CD4-positive, alpha-beta T cell treated with Interleukin-17A for 4 hours (primary cell): ENCODE results near the gene ZFHX3.

ENCODE experiments used
- DNase-seq: peaks from one replicate; pipeline ENCODE4 v3.0.0-alpha.2; 2020; ENCODE audit warnings: mixed read lengths

ZFHX3 gene

GRCh38 chr16:72969812-72970211 is 78.1 kb downstream of the ZFHX3 start:
- no peak for DNase-seq

- DNase-seq: no peak
Measured at GRCh38 chr16:72969146-72969545, 78.8 kb downstream of the ZFHX3 start.

GRCh38 chr16:72967941-72968340 is 80.0 kb downstream of the ZFHX3 start:
- no peak for DNase-seq

DNA sequence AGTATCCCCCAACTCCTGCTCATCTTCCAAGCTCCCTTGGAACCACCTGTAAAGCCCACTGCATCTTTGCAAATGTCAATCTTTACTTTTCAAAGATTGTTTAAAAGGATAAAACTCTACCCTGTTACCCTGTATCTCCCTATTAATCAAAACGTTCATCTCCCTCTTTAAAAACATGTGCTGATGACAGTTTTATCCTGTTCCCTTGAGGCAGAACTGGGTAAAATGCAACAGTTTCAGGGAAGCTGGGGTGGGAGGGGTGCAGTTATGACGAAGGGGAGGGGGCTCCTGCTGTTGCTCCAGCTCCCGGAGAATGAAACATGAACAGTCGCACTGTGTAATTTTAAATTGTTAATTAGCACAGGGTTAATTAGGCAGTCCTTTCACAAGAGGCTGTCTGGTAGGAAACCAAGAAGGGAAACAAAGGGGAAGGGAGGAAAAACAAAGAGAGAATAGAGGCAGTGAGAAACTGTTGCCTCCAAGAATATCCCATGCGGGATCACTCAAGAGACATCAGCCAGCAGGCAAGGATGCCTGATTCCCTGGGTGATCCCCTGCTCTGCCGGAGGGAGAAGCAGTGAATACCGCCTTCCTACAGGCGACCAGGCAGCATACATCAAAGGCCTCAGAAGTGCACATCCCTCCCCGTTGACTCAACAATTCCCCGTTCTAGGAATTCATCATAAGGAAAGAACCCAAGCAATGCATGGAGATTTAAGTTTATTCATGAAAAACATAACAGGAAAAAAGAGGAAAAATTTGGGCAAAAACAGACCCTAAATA is 84.2 kb downstream of the ZFHX3 start:
- no peak for DNase-seq

DNA sequence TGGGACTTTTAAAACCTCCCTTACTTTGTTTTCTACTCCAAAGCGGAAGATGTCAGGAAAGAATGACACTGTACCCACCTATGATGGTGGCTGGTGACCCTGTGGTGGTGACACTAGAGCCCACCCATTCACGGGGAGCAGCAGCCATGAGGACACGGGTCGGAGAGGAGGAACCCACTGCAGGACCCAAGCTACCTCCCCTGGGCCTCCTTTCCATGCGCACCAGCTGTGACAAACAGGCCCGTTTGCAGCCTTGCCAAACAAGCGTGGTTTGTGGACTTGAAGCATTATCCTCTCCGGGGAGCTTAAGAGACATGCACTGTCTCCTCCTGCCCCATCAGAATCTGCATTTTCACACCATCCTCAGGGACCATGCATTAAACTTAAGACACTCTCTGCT is 85.6 kb downstream of the ZFHX3 start:
- no peak for DNase-seq

- no peak for DNase-seq
Measured at GRCh38 chr16:72961863-72962262, 86.1 kb downstream of the ZFHX3 start.

DNA sequence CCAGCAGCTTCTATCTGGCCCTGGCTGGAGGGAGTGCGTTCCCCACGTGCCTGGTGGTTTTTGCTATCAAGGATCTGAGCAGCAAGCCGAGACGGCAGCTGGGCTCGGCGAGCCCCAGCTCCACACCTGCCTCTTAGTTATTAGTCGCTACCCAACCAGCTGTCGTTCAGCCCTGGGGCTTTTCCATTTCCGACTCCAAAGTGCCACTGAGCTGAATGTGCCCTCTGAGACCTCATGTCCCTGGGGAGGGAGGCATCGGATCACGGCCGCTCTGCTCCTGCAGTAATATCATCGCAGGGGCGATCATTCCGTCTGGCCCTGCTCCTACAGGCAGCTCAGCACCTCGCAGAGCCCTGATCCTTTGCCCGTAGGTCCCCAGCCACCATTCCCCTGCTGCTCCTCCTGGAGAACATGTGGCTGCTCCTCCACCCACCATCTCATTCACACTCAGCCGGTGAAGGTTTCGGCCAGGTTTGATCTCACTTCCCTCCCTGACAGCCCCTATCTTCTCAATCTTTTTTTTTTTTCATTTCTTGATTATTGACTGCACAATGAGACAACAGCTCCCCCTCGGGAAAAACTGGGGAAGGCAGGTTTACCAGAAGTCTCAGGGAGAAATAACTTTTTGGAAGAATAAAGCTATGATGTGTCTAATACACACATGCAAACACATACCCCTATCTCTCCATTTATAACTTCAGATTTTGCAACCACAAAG is 86.7 kb downstream of the ZFHX3 start:
- no peak for DNase-seq

- DNase-seq: no peak
Measured at GRCh38 chr16:72960101-72960500, 87.8 kb downstream of the ZFHX3 start.

DNA sequence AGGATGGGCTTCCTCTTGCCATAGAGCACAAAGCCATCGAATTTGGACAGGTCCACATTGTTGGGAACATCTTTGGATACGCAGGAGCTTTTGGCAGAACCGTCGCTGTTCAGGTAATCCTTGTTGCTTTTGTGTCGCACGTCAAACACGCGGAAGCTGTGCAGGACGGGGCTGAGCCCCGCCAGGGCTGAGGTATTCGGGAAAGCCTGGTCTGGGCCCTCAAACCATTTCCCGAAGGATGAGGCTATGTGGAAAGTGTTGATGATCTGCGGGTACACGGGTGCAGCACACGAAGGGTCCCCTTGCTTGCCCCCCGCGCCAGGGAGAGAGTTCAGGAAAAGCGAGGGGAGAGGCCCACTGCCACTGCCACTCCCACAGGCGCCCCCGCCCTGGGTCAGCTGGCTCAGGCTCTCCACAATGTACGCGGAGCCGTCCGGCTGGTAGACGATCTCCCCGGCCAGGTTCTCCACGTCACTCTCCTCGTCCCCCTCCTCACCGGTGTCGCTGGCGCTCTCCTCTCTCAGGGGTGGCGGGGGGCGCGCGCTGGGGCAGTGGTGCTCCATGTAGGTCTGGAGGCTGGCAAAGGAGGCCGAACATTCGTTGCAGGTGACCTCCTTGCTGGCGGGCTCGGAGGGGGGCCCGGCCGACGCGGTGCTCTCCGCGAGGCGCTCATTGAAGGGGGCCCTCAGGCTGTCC is 88.5 kb downstream of the ZFHX3 start:
- no peak for DNase-seq

DNA sequence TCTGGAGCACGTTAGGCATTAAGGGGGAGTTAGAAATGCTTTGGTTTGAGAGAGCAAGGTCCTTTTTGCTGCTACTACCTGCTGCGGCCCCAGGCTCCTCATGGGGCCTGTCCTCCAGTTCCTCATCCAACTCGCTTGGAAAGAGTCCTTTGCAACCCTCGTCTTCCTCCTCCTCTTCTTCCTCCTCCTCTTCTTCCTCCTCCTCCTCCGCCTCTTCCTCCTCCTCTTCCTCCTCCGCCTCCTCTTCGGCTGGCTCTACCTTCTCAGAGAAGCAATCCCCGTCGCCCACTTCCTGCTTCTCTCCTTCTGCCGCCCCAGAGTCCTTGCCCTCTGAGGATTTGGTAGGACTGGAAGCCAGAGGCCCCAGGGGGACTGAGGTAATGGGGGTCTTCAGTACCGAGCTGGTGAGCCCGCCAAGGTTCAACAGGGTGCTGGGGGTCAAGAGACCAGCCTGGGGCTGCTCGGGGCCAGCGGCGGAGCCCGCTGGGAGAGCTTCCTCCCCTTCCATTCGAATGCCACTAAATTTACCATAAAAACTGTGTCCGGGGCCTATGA is 89.3 kb downstream of the ZFHX3 start:
- no peak for DNase-seq

DNA sequence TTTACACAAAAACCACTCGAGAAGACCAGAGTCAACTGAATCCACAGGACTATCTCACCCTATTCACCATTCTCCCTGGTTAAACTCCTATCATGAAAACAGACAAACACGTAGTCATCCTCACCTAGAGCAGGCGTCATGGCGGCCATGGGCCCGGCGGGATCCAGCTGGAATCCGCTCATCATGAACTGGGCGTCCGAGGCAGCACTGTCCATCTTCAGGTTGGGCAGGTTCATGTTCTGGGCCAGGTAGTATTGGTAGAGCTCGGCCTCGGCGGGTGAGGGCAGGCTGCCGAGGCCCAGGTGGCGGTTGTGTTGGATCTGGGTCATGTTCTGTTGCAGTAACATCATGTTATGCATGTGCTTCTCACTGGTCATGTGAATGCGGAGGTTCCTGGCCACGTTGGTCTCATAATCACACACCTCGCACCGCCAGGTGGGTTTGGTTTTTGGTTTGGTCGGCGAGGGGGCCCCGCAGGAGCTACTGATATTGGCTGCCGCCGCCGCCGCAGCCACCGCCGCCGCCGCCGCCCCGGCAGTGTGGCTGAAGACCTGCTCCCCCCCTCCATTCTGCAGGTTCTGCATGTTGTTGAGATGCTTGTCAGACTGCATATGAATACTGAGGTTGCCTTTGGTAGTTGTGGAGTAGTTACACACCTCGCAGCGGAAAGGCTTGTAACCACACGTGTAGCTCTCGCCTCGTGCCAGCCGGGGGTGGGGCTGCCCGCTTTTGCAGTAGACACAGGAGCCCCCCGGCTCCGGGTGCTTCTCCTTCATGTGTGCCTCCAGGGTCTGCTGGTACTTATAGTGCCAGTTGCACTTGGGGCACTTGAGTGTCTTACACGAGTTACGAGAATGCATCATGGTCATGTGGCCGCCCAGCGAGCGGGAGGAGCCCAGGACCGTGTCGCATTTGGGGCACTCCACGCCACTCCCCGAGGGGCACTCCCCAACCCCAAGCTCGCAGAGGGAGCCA is 90.3 kb downstream of the ZFHX3 start:
- no peak for DNase-seq

DNA sequence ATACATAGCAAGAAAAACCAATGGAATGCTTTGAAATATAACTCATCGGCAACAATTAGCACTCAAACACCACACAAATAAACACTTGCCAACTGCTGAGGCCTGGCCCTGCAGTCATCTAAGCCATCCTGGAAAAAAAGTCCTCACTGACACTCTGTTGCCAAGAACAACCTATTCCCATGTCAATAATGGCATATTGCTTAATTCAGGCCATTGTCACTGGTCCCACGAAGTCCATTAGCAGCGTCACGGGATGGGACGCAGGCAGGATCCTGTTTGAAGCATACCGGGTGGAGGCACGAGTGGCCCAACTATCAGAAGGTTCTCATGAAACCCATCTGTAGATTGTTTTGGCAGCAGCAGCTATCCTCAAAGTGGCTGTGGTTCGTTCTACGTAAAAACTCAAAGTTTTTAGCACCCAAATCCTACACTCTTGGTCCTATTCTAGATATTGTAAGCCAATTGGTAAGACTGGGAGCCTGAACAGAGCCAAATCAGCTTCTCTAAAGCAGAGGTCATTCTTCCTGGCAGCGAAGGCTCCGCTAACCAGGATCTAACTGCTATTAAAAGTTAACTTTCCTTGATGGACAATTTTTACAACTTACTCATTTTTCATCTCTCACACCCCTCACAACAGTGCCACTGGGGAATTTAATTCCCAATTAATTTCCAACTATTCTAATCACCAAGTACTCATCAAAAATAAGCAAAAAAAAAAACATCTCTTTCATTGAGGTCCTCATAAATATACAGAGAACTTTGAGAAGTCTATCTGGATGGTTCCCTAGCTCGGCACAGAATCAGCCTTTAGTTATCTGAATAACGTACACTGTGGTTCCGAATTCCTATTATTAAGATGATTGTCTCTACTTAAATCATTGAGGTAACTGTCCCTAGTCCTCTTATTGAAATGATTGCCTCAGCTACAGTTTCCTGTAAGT is 91.5 kb downstream of the ZFHX3 start:
- DNase-seq: no peak

DNA sequence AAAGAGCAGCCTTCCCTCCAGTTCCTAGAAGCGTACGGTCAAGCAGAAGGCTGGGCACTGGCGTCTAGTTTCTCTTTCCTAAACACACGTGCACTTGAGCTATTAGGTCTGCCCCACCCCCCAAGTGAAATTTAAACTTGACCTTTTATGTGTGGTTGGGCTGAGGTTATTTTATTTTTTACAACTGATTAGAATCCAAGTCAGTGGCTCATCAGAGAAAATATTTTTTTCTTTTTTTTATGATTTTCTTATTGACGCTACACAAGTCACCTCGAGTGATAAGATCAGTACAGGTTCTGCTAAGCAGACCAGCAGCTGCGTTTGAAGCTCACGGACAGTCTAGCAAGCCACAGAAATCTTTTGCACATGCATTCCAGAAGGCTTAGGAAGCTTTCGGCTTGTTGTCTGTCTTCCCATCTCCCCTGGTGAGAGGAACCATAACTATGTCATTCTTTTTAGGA is 95.1 kb downstream of the ZFHX3 start:
- DNase-seq: no peak

- DNase-seq: no peak
Measured at GRCh38 chr16:72952404-72952803, 95.5 kb downstream of the ZFHX3 start.

DNA sequence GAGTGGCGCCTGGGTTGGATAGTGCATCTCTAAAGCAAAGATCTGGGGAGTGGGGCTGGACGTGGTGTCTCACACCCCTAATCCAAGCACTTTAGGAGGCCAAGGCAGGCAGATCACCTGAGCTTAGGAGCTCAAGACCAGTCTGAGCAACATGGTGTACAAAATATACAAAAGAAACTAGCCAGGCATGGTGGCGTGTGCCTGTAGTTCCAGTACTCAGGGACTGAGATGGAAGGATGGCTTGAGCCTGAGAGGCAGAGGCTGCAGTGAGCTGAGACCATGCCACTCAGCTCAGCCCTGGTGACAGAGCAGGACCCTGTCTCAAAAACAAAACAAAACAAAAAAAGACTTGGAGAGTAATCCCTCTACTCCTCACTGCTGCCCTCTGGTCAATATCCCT is 96.0 kb downstream of the ZFHX3 start:
- DNase-seq: no peak

GRCh38 chr16:72950669-72951068 is 97.3 kb downstream of the ZFHX3 start:
- DNase-seq: no peak

GRCh38 chr16:72948238-72948829 is 99.6 kb downstream of the ZFHX3 start:
- DNase-seq: no peak

DNA sequence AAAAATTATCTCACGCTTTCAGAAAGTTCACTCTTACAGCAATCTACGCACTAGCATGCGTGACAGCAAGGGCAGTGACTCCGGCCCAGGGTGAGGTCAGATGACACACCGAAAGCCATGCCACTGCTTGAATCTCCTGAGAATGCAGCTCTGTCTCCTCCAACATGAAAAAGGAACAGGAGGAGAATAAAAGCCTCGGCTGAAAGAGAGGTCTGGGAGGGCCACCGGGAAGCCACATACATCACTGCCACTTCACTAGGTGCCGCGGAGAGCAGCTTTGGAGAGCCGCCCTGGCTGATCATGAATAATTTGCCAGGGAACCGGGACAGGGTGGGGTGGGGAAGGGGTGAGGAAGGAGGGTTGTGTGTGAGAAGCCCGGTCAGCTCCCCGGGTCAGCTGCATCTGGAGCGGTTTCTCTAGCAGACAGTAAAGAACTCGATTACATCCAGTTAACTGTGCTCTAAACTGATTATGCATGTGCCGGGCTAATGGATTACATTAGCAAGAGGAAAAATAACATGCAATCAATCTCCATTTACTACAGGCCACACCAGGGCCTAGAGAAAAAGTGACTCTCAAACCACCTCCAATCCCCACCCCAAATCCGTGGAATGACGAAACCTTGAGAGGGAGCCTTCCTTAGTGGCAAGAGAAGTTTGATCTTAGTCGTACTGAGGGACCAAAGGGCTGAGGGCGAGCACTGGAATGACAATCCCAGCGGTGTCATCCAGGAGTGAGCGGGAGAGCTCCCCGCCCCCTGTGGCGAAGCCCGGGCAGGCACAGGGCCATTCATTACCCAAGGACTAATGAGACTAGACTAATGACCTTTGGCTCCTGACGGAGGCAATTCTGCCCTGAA is 100.3 kb downstream of the ZFHX3 start:
- DNase-seq: no peak

DNA sequence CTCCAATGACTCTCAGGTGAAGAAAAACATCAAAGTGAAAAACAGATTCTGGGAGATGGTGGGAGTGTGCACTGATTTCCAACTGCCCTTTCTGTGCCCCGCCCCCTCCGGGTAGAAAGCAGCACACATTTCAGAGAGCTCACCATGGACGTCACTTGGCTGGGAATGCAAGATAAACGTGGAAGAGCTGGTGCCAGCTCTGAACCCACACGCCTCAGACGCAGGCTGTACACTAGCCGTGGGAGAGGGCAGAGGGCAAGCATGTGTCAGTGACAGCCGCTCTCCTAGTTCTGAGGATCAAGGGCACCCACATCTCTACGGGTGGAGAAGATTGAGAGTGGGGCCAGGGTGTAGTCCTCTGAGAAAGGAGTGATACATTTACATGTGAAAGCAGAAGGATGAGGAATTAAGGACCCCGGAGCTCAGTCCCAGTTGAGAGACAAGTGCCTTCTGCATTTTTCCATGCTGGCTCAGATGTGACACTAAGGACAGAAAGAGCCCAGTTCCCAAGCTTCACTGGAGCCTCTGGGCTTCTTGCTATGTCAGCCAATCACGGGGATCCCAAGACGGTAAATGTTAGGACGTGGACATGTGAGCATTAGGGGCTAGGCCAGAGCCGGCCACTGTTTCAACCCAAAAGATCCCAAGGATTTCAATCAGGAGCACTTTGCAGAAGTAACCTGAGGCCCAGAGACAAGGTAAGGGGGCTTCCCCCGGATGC is 101.3 kb downstream of the ZFHX3 start:
- no peak for DNase-seq
